Peyer's patch (tissue), 4 donors: ENCODE results near the gene ZNF473.

Experiments used
- POLR2A ChIP-seq, 2 donors: fragments of 450-650 bp; IDR thresholded peaks; one replicate each; pipeline ENCODE4 v1.5.1; 2017; ENCODE audit warnings: antibody characterized with exemption in 2 of 2, mild to moderate bottlenecking in 2 of 2, moderate library complexity in 2 of 2
- TF ChIP-seq, protein P1 (sequence below), 6 experiments: fragments of 450-650 bp in 4 of 6; fragments of 200-600 bp in 2 of 6; sonication (generic) in 1 of 6; IDR thresholded peaks; one replicate each; pipeline ENCODE4 v1.5.1; 2017 to 2019; ENCODE audit warnings: antibody characterized with exemption in 6 of 6, mild to moderate bottlenecking in 3 of 6, moderate library complexity in 1 of 6

DNA sequence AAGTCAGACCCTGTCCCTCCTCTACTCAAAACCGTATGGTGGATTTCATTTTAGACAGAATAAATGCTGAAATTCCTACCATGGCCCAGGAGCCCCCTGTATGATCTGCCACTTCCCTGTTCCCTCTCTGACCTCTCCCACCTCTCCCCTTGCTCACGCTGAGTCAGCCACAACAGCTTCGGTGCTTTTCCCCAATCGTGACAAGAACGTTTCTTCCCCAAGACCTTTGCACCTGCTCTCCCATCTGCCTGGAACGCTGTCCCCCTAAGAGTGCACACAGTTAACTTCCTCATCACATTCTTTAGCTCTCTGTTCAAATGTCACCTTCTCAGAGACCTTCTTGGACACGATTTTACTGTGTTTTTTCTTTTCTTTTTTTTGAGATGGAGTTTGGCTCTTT is 3.0 kb upstream of the ZNF473 start:
- TF ChIP-seq POLR2A (IDR thresholded peaks at IDR 0.05) = no peak
- TF ChIP-seq, protein P1, sequence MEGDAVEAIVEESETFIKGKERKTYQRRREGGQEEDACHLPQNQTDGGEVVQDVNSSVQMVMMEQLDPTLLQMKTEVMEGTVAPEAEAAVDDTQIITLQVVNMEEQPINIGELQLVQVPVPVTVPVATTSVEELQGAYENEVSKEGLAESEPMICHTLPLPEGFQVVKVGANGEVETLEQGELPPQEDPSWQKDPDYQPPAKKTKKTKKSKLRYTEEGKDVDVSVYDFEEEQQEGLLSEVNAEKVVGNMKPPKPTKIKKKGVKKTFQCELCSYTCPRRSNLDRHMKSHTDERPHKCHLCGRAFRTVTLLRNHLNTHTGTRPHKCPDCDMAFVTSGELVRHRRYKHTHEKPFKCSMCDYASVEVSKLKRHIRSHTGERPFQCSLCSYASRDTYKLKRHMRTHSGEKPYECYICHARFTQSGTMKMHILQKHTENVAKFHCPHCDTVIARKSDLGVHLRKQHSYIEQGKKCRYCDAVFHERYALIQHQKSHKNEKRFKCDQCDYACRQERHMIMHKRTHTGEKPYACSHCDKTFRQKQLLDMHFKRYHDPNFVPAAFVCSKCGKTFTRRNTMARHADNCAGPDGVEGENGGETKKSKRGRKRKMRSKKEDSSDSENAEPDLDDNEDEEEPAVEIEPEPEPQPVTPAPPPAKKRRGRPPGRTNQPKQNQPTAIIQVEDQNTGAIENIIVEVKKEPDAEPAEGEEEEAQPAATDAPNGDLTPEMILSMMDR (IDR thresholded peaks at IDR 0.05) = no peak
